ENCODE data around the gene NRAP.

NRAP gene, protein sequence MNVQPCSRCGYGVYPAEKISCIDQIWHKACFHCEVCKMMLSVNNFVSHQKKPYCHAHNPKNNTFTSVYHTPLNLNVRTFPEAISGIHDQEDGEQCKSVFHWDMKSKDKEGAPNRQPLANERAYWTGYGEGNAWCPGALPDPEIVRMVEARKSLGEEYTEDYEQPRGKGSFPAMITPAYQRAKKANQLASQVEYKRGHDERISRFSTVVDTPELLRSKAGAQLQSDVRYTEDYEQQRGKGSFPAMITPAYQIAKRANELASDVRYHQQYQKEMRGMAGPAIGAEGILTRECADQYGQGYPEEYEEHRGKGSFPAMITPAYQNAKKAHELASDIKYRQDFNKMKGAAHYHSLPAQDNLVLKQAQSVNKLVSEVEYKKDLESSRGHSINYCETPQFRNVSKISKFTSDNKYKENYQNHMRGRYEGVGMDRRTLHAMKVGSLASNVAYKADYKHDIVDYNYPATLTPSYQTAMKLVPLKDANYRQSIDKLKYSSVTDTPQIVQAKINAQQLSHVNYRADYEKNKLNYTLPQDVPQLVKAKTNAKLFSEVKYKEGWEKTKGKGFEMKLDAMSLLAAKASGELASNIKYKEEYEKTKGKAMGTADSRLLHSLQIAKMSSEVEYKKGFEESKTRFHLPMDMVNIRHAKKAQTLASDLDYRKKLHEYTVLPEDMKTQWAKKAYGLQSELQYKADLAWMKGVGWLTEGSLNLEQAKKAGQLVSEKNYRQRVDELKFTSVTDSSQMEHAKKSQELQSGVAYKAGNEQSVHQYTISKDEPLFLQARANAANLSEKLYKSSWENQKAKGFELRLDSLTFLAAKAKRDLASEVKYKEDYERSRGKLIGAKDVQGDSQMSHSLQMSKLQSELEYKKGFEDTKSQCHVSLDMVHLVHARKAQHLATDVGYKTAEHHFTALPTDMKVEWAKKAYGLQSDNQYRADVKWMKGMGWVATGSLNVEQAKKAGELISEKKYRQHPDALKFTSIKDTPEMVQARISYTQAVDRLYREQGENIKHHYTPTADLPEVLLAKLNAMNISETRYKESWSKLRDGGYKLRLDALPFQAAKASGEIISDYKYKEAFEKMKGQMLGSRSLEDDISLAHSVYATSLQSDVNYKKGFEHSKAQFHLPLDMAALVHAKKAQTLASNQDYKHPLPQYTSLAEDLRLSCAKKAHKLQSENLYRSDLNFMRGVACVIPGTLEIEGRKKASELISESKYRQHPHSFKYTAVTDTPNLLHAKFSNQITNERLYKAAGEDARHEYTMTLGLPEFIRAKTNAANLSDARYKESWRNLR (N-terminal part only)
- total RNA-seq: 0 to 0.04 (median 0) reads per million in 3 experiments

DNA sequence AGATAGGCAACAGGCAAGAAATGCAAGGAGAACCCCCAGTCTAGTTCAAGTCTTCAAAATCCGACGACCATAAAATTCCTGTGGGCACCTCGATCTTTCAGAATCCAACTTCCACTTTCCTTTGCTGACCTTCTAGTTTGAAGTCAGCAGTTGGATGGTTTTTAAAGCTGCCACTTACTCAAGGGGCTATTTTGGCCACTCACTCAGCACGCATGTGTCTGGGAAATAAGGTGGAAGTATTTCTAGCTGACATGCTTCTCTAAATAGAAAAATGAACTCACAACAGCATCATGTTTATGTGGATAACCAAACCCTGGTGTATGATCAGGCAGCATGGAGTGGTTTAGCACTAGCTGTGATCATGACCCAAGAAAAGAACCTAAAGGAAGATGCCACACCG is at the start of gene NRAP:
TSS of gene NRAP (minus strand) at position 134 of the 400 bp plus-strand sequence. CDS start 159 bp downstream, outside the sequence.
- DNase-seq: no peak

DNA sequence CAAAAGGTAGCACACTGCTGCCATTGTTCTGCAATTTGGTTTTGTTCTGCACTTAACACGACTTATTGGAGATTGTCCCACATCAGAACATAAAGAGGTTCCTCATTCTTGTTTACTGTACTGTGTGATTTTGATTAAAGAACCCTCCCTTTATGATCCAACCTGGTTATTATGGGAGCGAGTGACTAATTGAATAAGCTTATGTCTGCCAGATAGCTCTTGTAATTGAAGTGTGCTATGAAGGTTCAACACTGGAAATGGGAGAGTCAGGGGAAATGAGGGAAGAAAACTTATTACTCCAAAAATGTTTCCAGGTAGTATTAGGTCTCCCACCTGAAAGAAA is 49.8 kb upstream of the NRAP start:
- DNase-seq: no peak

DNA sequence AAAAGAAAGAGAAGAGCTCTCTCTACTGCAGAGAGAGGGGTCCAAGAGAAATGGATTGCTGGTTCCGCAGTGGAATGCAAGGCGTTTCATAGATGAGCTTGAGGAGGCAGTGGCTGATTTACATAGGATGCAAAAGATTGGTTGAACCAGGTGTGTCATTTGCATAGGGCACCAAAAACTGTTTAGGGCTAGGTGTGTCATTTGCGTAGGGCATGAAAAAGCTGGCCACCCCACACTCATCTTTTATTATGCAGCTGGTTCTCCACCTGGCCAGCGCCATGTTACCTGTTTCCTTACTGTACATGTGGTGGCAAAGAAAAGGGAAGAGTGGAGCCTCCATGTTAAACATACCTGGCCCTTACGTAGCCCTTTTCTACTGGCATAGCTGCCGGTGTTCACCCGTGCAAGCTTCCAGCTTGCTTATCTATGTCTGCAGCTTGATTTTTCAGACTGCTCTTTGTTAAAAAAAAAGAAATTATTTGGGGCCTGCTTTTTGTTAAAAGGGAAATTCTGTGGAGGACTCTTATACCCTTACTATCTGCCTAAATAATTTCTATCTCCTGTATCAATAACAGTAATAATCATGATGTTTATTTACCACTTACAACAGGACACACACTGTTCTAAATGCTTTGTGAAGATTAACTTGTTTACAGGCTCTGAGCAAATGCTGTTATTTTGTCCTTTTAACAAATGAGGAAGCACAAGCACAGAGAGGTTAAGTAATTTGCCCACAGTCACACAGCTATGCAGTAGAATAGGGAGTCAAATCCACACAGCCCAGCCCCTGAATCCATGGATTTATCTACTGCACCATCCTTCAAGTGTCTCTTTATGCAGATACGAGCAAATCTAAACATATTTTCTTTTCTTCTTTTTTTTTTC is 49.2 kb upstream of the NRAP start:
- no peak for DNase-seq

DNA sequence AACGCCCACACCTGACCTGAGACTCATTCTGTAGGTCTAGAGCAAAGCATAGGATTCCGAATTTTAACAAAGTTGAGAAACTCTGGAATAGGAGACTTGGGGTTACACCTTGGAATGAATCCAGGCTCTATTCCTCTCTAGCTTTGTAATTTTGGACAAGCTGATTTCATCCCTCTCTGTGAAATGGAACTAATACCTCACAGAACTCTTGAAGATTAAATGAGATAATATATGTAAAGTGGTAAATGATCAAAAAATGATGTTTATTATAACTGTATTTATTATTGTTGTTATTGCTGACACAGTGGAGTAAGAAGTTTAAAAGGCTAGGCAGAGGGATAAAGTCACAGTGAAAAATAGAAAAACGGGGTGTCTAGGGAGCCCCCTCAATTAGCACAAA is 48.2 kb upstream of the NRAP start:
- DNase-seq: no peak

DNA sequence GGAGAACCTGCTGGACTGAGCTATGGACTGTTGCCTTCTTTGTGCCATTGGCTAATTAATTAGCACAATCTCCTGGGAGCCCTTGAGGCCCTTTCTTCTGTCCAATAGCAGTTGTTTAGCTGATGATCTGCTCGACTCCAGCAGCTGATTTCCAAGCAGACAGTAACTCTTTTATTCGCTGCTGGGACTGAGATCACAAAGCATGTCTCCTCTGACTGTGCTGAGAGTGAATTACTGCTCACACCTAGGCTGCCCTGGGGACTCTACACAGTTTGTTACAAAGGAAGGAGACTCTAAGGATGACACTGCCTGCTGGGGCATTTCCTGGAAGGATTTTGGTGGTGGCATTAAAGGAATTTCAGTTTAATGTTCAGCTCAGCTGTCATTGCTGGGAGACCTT is 47.3 kb upstream of the NRAP start:
- DNase-seq: no peak

DNA sequence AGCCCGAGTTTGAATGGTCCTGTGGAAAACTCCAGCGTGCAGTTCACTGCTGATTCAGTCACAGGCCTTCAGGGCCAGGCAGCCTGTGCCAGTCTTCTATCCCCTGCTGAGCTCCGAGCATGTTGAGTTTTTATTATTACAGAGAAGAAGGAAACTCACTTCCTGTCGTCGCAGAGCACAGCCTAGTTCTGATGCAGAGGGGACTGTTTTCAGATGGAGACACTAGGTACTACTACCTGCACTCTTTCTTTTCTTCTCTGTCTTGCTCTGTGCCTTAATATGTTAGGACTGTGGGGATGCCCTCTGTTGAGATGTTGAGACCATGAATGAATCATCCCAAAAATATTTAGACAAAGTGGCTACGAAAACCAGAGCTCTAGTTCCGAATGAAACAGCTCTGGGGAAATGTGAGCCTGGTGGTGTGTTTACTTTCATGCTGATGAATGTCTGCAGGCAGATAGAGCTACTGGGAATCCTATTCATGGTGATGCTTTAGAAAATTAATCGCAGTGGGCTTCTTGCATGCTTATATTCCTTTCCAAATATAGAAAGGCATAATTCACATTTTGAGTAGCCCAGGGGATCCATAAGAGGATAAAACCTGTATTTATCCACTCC is 45.5 kb upstream of the NRAP start:
- DNase-seq: no peak

DNA sequence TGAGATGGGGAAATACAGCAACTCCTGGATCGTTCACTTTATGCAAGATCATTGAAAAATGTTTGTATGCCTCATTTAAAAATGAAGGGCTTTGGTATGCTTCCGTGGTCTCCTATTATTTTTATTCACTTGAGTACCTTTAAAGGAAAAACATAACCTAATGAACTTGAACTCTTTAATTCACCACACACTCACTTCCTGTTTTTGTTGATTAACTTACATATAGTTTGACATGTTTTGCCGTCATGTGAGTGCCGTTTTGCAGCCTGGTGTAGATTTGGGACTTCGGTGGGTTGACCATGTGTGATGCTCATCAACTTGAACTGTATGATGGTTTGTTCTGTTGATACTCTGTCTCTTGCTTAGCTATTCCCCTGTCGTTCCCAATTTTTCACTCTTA is 44.8 kb upstream of the NRAP start:
- no peak for DNase-seq

DNA sequence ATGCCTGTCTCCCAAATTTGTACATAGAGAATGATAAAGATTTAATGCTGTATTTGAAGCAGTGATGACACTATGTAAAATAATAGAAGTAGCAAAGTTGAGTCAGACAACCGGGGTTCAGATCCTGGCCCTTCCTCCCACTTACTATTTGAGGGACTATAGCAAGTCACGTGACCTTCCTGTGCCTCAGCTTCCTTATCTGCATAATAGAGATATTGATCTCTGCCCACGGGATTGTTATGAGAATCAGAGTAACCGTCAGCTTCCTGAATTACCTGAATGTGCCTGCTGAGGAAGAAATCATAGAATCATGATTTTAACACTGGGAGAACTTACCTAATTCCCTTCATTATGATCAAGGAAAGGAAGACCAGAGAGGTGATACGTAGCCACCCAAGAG is 42.8 kb upstream of the NRAP start:
- no peak for DNase-seq

DNA sequence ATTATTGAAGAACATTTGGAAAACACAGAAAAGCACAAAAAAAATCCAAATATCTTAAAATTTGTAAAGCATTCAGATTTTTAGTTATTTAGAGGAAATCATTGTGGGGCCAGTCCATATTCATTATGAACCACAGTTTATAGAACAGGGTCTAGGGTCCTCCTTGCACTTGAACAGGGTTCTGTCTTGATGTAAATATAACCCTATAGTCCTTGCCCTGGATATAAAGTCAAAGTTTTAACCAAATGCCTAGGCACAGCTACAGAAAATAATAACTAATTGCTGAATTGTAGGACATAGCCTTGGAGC is 41.5 kb upstream of the NRAP start:
- no peak for DNase-seq

DNA sequence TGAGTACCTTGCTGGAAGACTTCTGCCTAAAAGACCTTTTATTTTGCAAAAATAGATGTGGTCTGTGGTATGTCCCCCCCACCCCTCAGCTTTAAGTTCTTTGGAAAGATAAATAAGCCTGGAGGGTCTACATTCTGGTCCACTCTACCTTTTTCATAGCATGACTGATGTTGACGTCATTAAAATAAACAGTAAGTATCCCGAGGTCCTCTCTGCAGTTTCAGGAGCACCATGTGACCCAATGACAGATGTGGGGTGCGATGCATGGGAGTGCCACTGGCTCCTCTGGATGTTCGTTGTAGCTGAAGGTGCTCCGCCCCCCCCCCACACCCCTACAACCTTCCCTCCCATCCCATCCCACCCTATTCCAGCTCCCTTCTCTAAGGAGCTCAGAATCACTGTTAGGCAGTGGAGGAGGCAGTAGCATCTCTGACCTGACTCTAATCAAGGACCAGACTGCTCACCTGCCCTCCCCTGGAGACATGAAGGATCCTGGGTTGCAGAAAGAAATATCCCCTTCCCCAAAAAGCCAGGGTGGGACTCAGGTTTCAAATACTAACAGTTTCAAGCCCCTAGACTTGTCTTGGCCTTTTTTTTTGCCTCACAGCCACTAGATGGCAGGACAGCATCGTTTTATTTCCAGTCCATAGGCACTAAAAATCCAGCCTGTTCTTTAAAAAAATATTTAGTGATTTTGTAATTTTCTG is 40.9 kb upstream of the NRAP start:
- no peak for DNase-seq

DNA sequence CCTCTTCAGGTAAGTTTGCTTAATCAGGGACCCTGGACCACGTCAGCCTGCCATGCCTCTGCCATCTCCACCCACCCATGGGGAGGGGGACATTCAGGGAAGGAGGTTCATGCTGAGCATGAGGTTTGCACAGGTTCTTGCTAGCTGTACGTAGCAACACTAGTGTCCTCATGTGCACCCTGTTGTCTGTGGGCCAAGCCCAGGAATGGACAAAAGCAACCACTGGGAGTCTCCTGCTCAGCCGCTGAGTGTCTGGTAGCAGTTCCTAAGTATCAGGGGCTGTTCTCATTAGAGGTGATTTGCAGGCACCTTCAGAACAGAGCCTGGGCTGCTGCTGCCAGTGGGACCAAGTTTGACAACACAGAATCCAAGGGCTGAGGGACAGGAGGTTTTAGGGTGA is 33.8 kb upstream of the NRAP start:
- no peak for DNase-seq

DNA sequence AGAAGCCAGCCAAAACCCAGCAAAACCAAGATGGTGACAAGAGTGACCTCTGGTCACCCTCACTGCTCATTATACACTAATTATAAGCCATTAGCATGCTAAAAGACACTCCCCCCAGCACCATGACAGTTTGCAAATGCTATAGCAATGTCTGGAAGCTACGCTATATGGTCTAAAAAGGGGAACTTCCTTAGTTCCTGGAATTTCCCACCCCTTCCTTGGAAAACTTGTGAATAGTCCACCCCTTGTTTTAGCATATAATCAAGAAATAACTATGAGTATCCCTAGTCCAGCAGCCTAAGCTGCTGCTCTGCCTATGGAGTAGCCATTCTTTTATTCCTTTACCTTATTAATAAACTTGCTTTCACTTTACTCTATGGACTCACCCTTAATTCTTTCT is 31.9 kb upstream of the NRAP start:
- DNase-seq: no peak

DNA sequence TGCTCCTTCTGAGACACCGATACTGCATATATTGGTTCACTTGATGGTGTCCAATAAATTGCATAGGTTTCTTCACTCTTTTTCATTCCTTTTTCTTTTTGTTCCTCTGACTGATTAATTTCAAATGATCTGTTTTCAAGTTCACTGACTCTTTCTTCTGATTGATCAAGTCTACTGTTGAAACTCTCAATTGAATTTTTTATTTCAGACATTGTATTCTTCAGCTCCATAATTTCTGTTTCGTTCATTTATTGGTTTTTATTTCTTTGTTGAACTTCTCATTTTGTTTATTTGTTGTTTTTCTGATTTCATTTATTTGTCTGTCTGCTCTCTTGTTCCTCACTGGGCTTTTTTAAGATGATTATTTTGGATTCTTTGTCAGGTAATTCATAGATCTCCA is 29.5 kb upstream of the NRAP start:
- no peak for DNase-seq

DNA sequence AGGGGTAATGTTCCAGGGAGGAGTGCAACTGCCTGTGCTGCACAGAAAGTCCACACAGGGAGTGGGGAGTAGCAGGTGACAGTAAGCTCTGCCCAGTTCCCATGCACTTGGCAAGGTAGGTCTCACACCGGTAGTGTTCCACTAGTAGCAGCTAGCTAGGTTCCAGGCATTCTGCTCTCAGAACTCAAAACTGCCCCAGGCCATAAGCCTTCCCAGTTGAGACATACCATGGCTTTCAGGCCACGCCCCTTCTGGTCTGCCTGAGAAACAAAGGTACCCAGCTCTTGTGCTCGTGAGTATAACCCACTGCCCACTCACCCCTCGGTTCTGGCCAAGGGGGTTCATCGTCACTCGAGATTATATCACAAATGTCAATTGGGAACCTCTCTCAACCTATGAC is 28.4 kb upstream of the NRAP start:
- DNase-seq: no peak

DNA sequence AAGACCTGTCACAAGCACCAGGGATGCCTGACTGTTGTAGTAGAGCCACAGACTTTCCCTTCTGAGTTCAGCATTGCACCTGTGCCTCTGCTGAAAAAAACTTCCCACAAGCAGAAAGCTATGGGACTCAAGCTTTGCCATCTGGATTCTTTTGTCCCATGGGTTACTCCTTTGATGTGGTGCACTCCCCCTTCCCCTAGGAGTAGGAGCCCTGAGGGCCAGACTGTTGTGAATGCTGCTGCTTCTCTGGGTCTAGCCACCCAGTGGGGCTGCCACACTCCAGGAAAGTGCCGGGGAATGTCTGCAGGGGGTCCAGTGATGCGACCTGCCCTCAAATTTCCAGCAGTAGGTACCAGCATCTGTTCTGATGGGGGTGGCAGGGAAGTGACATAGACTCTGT is 27.5 kb upstream of the NRAP start:
- no peak for DNase-seq

DNA sequence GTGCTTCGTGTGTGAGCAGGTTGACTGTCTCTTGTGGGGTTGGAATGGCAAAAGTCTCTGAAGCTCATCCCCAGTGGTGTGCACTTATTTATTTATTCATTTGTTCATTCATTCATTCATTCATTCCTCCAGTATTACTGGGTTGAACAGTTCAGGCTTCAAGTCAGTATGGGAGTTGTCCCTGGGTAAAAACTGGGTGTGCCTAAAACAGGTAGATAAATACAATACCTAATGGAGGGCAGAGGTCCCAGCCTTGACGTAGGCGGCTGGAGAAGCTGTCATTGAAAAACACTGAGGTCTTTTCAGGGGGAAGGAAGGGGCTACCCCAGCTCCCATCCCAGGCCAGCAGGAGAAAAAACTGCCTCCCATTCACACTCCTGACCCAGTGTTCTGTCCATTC is 26.9 kb upstream of the NRAP start:
- DNase-seq: no peak

DNA sequence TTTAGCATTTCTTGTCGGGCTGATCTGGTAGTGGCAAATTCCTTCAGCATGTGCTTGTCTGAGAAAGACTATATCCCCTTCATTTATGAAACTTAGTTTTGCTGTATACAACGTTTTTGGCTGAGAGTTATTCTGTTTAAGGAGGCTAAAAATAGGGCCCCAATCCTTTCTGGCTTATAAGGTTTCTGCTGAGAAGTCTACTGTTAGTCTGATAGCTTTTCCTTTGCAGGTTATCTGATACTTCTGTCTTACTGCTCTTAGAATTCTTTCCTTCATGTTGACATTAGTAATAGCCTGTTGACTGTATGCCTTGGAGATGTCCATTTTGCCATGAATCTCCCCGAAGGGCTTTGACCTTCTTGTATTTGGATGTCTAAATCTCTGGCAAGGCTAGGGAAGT is 25.7 kb upstream of the NRAP start:
- no peak for DNase-seq

DNA sequence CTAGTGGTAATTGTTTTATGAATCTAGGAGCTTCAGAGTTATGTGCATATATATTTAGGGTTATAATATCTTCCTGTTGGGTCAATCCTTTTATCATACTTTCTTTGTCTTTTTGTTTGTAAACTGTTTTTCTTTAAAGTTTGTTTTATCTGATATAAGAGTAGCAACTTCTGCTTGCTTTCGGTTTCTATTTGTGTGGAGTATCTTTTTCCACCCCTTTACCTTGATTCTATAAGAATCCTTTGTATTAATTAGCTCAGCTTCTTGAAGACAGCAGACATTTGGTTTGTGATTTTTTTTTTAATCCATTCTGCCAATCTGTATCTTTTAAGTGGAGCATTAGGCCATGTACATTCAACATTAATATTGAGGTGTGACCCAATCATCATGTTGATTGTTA is 25.2 kb upstream of the NRAP start:
- DNase-seq: no peak

DNA sequence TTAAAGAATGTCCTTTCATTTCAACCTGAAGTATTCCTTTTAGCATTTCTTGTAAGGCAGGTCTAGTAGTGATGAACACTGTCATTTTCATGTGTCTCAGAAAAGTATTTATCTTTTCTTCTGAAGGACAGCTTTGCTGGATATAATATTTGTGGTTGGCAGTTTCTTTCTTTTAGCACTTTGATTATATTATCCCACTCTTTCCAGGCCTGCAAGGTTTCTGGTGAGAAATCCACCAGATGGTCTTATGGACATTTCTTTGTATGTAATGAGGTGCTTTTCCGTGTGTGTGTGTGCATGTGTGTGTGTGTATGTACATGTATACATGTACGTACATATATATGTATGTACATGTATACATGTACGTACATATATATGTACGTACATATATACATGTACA is 23.2 kb upstream of the NRAP start:
- no peak for DNase-seq

DNA sequence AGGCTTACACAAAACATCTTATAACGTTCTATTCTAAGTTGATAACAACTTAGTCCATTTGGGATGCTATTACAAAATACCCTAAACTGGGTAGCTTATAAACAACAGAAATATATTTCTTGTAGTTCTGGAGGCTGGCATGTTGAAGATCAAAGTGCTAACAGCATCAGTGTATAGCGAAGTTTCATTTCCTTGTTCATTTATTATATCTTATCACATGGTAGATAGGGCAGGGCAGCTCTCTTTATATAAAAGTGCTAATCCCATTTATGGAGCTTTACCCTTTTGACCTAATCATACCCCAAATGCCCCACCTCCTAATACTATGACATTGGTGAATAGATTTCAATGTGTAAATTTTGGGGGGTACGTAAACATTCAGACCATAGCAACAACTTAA is 22.2 kb upstream of the NRAP start:
- DNase-seq: no peak

DNA sequence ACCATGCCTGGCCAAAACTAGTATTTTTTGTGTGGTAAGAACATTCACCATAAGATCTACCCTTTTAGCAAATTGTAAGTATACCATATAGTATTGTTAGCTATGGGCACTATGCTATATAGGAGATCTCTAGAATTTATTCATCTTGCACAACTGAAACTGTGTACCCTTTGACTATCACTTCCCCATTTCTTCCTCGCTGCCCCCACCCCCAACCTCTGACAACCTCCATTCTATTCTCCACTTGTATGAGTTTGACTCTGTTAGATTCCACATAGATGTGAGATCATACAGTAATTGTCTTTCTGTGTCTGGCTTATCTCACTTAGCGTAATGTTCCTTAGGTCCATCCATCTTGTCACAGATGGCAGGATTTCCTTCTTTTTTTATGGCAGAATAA is 19.5 kb upstream of the NRAP start:
- no peak for DNase-seq
